NT2/D1 (cell line): ENCODE measurements around the gene TOPAZ1.

Experiments used
- SUZ12 ChIP-seq: IDR thresholded peaks from 2 replicates; pipeline ENCODE4 v1.6.1; 2011; ENCODE audit not compliant: insufficient read length, insufficient read depth; ENCODE audit errors: extremely low read depth
- YY1 ChIP-seq: IDR thresholded peaks from 2 replicates; pipeline ENCODE4 v1.6.1; 2011; ENCODE audit not compliant: insufficient read length, insufficient read depth
- ZNF274 ChIP-seq: IDR thresholded peaks from 2 replicates; pipeline ENCODE4 v1.6.1; 2011; ENCODE audit warnings: mild to moderate bottlenecking, low read depth, low read length

GRCh38 chr3:44348993-44349392 lies 107.3 kb downstream of the TOPAZ1 start:
- TF ChIP-seq YY1: no peak
- no peak for TF ChIP-seq ZNF274
- TF ChIP-seq SUZ12: no peak
